ENCODE data around the gene PKIB.

GRCh38 chr6:122622479-122622878, 12.3 kb downstream of the PKIB start:
- no peak for TF ChIP-seq CTCF (conservative IDR thresholded peaks at IDR 0.05; ENCODE audit: low read depth, low read length)
- no peak for TF ChIP-seq EZH2 (IDR thresholded peaks at IDR 0.05; ENCODE audit: low read length, unreplicated experiment)
- TF ChIP-seq EZH2phosphoT487 (IDR thresholded peaks at IDR 0.05; ENCODE audit: borderline replicate concordance, low read length), result no peak
